Heart right ventricle (tissue), 16 donors: ENCODE data around the gene BRI3. TPM values are rescaled to one million over a fixed set of nuclear protein-coding genes. Genes with fewer than 3 reads are reported as not detected.

Experiments
- ATAC-seq, 8 donors: fragments of 200-7000 bp; cut with Tn5 transposase; one replicate each; pipeline ENCODE4 v1.9.1; 2020; ENCODE audit warnings: mild to moderate bottlenecking in 8 of 8, moderate library complexity in 8 of 8, moderate number of reproducible peaks in 1 of 8
- DNase-seq, 2 donors: peaks; one replicate each; pipeline ENCODE4 v3.0.0-alpha.2; 2020
- H3K27ac ChIP-seq, 10 donors: fragments of 200-600 bp; sonication (generic) in 2 of 10; one replicate each; pipeline versions ENCODE4 v1.5.0 to v1.8.0; 2020 to 2022; ENCODE audit warnings: mild to moderate bottlenecking in 3 of 10
- H3K27me3 ChIP-seq, 7 donors: fragments of 200-600 bp; one replicate each; pipeline ENCODE4 v1.8.0; 2021 to 2022; ENCODE audit warnings: mild to moderate bottlenecking in 2 of 7
- H3K36me3 ChIP-seq, 9 donors: fragments of 200-600 bp; sonication (generic) in 1 of 9; one replicate each; pipeline versions ENCODE4 v1.5.0 to v1.8.0; 2020 to 2022; ENCODE audit warnings: mild to moderate bottlenecking in 2 of 9
- H3K4me1 ChIP-seq, 9 donors: fragments of 200-600 bp; sonication (generic) in 1 of 9; one replicate each; pipeline versions ENCODE4 v1.5.0 to v1.8.0; 2020 to 2022; ENCODE audit warnings: mild to moderate bottlenecking in 4 of 9
- H3K4me3 ChIP-seq, 10 donors: fragments of 200-600 bp; sonication (generic) in 2 of 10; one replicate each; pipeline versions ENCODE4 v1.5.0 to v1.8.0; 2020 to 2022; ENCODE audit warnings: mild to moderate bottlenecking in 7 of 10, moderate library complexity in 2 of 10
- H3K9me3 ChIP-seq, 11 donors: fragments of 200-600 bp in 10 of 11; sonication (generic) in 2 of 11; one replicate each; pipeline versions ENCODE4 v1.5.0 to v1.8.0; 2013 to 2022; ENCODE audit warnings: mild to moderate bottlenecking in 2 of 11, control low read depth in 1 of 11, moderate library complexity in 1 of 11
- CTCF ChIP-seq, 9 donors: fragments of 200-600 bp; sonication (generic) in 2 of 9; IDR thresholded peaks; one replicate each; pipeline versions ENCODE4 v1.5.0 to v1.8.0; 2021 to 2022; ENCODE audit warnings: antibody characterized with exemption in 9 of 9, mild to moderate bottlenecking in 5 of 9, moderate library complexity in 1 of 9
- WGBS, 2 donors: extraction: QIAGEN DNeasy Blood & Tissue Kit; methylation state at CpG; one replicate each; pipeline ENCODE4 v1.1.7; 2013; ENCODE audit warnings: inconsistent platforms in 1 of 2; 5-methylcytosine and 5-hydroxymethylcytosine counted together
- intact Hi-C, 10 donors: fragments of 100-400 bp; cut with DNase I; formaldehyde crosslinking; loops; one replicate each; pipeline versions ENCODE4 v1.11.1 to v1.14.2; 2022
- polyA plus RNA-seq, 2 donors: library from polyadenylated mRNA; stranded (reverse); fragments of 200-250 nt; gene quantifications; one replicate each; pipeline ENCODE4 v1.2.3, GENCODE V29; 2013
- total RNA-seq, 10 donors: library from RNA; stranded (reverse); fragmentation: NEBNext Ultra II Directional in 3 of 10; extraction: Animal tissue kit (Norgen Biotek cat#: 25700) in 3 of 10; gene quantifications; one replicate each; pipeline versions ENCODE4 v1.2.1 to v1.2.4, GENCODE V29; 2021 to 2023
- donor health status: Arrhythmogenic right ventricular cardiomyopathy.
- donor health status: ischemic (EF 13 %, LVEDD 7.1; RV severe dilation, severe dysfunction).
- donor health status: healthy with polysubstance abuse.
- donor health status: DM: no; HTN: yes; CAD: no.
- donor health status: DM: no; HTN: no; CAD: no.
- donor health status: ischemic (EF 25% LVEDD 6.9; RV normal size, moderate dysfunction).
- donor health status: ischemic (EF 25% LVEDD 5.7; RV mildly dilated, moderate dysfunction).
- donor health status: healthy.
- donor health status: DM: yes; HTN: yes; CAD: no.
- donor health status: Ischemic cardiomyopathy.
- donor health status: ischemic (EF 35%, LVEDD 5.7; RV mildly dilated, moderate dysfunction).
- donor health status: nonischemic (EF 11% LVEDD 7.7; RV severe dilation, severe dysfunction).
- donor health status: DM: yes; HTN: yes; CAD: no.
- donor health status: PGD.
- donor health status: ischemic (EF 29% LVEDD 5.4; RV normal size, mild dysfunction).
- donor health status: nonischemic (EF 23%, LVEDD 6.1; RV moderate dilation, normal function).

BRI3 gene
- total and polyA plus RNA-seq, 12 donors = 135 to 267 (median 218) TPM

GRCh38 chr7:98319176-98319575, 37.7 kb downstream of the BRI3 start:
- H3K9me3 ChIP-seq = no peaks in the 10 kb centered on the region
- intact Hi-C loops = no loop called here
- TF ChIP-seq CTCF (IDR thresholded peaks at IDR 0.05) = no peak
- peaks cover 0 to 18% (median 0%) of the 10 kb centered on the region in 9 donors for H3K36me3 ChIP-seq
- H3K27ac ChIP-seq = no peak overlapping the region
- ATAC-seq (no peak), DNase-seq (no peak)
- H3K4me1 ChIP-seq = peaks cover 0 to 15% (median 0%) of the 10 kb centered on the region in 9 donors
- H3K27me3 ChIP-seq = peaks cover 0 to 16% (median 3%) of the 10 kb centered on the region in 7 donors
- WGBS, 2 donors = 80 to 85% methylated on average over 9 of the region's 9 CpGs
- H3K4me3 ChIP-seq = no peak overlapping the region

- ATAC-seq (peak in 4 of 8 donors; percentile 57 to 71 (median 65)), DNase-seq (peak in 1 of 2 donors; percentile 18)
- Histone ChIP-seq H3K4me1 (peaks cover 0 to 15% (median 0%) of the 10 kb centered on the region in 9 donors), H3K27me3 (peaks cover 0 to 16% (median 3%) of the 10 kb centered on the region in 7 donors), H3K4me3 (no peak overlapping the region), H3K9me3 (no peaks in the 10 kb centered on the region), H3K36me3 (no peaks in the 10 kb centered on the region), H3K27ac (no peak overlapping the region)
- intact Hi-C loops = no loop called here
- TF ChIP-seq CTCF (IDR thresholded peaks at IDR 0.05) = peak in 1 of 9 donors; percentile 13
- 41 to 47% methylated on average over 10 of the region's 10 CpGs for WGBS, 2 donors
Measured at GRCh38 chr7:98321301-98321700, 39.8 kb downstream of the BRI3 start.

- H3K9me3 ChIP-seq = no peaks in the 10 kb centered on the region
- DNase-seq (no peak), ATAC-seq (peak in 3 of 8 donors; percentile 21 to 45 (median 43))
- H3K4me3 ChIP-seq = peak overlapping the region in 1 of 10 donors; percentile 12
- no peak overlapping the region for H3K27ac ChIP-seq
- peaks cover 0 to 16% (median 3%) of the 10 kb centered on the region in 7 donors for H3K27me3 ChIP-seq
- TF ChIP-seq CTCF (IDR thresholded peaks at IDR 0.05) = no peak
- H3K4me1 ChIP-seq = peaks cover 0 to 15% (median 0%) of the 10 kb centered on the region in 9 donors
- H3K36me3 ChIP-seq = no peaks in the 10 kb centered on the region
- WGBS, 2 donors = 82 to 85% methylated on average over 24 of the region's 24 CpGs
- intact Hi-C loops = no loop called here
Measured at GRCh38 chr7:98322331-98323270, 41.1 kb downstream of the BRI3 start.

- DNase-seq (no peak), ATAC-seq (no peak)
- Histone ChIP-seq H3K9me3 (no peaks in the 10 kb centered on the region), H3K4me3 (peak overlapping the region in 4 of 10 donors; percentile 1 to 18 (median 10)), H3K4me1 (peaks cover 0 to 21% (median 5%) of the 10 kb centered on the region in 9 donors), H3K36me3 (no peaks in the 10 kb centered on the region), H3K27ac (no peak overlapping the region), H3K27me3 (peaks cover 0 to 16% (median 3%) of the 10 kb centered on the region in 7 donors)
- whole genome bisulfite sequencing, 2 donors = 55 to 63% methylated on average over 28 of the region's 28 CpGs
- TF ChIP-seq CTCF (IDR thresholded peaks at IDR 0.05) = no peak
- intact Hi-C loops = no loop called here
Measured at GRCh38 chr7:98323597-98324322, 42.3 kb downstream of the BRI3 start.
